BLaER1 (cell line): Measurements from ENCODE around the gene FOXO3.

Experiments used
- H3K27ac ChIP-seq: shearing (Covaris generic); formaldehyde crosslinking; 2 replicates; pipeline ENCODE4 v1.8.1; 2022
- H3K27me3 ChIP-seq: shearing (Covaris generic); formaldehyde crosslinking; 2 replicates; pipeline ENCODE4 v1.8.1; 2022
- H3K36me3 ChIP-seq: shearing (Covaris generic); formaldehyde crosslinking; 2 replicates; pipeline ENCODE4 v1.8.1; 2022
- H3K4me1 ChIP-seq: shearing (Covaris generic); formaldehyde crosslinking; 2 replicates; pipeline ENCODE4 v1.8.1; 2022
- H3K4me2 ChIP-seq: shearing (Covaris generic); formaldehyde crosslinking; 2 replicates; pipeline ENCODE4 v1.8.1; 2022
- H3K4me3 ChIP-seq: shearing (Covaris generic); formaldehyde crosslinking; 2 replicates; pipeline ENCODE4 v1.8.1; 2022
- H3K9ac ChIP-seq: shearing (Covaris generic); formaldehyde crosslinking; 2 replicates; pipeline ENCODE4 v1.8.1; 2022
- H3K9me3 ChIP-seq: shearing (Covaris generic); formaldehyde crosslinking; 2 replicates; pipeline ENCODE4 v1.8.1; 2022
- H4K20me1 ChIP-seq: shearing (Covaris generic); formaldehyde crosslinking; 2 replicates; pipeline ENCODE4 v1.8.1; 2022
- Cebpa-rat ChIP-seq: shearing (Covaris generic); IDR thresholded peaks from 2 replicates; pipeline ENCODE4 v1.8.1; 2022

FOXO3 gene

DNA sequence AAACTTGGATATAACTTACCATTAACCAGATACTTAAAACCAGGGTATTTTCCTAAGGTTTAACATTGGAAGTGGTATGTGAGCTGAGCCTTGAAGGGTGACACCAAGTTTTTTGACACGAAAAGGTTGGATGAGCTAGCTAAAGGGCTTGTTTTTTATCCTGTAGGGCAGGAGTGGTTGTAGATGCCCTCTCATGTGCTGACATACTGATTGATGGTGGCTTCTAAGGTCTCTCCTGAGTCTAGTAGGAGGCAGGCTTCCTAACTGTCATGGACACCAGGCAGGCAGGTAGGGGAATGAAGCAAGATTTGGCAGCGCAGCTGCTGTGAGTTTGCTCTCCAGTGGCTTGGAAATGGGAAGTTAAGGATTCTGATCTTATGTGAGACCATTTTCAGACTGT, 66.1 kb downstream of the FOXO3 start:
- TF ChIP-seq Cebpa-rat, result no peak
- H3K4me3 ChIP-seq, result no peak overlapping the region
- peaks cover 99% of the 10 kb centered on the region for H4K20me1 ChIP-seq
- H3K27me3 ChIP-seq, result no peaks in the 10 kb centered on the region
- H3K9me3 ChIP-seq, result no peaks in the 10 kb centered on the region
- H3K9ac ChIP-seq, result no peak overlapping the region
- no peak overlapping the region for H3K27ac ChIP-seq
- H3K4me1 ChIP-seq, result peaks cover 9% of the 10 kb centered on the region
- no peaks in the 10 kb centered on the region for H3K36me3 ChIP-seq
- no peak overlapping the region for H3K4me2 ChIP-seq

DNA sequence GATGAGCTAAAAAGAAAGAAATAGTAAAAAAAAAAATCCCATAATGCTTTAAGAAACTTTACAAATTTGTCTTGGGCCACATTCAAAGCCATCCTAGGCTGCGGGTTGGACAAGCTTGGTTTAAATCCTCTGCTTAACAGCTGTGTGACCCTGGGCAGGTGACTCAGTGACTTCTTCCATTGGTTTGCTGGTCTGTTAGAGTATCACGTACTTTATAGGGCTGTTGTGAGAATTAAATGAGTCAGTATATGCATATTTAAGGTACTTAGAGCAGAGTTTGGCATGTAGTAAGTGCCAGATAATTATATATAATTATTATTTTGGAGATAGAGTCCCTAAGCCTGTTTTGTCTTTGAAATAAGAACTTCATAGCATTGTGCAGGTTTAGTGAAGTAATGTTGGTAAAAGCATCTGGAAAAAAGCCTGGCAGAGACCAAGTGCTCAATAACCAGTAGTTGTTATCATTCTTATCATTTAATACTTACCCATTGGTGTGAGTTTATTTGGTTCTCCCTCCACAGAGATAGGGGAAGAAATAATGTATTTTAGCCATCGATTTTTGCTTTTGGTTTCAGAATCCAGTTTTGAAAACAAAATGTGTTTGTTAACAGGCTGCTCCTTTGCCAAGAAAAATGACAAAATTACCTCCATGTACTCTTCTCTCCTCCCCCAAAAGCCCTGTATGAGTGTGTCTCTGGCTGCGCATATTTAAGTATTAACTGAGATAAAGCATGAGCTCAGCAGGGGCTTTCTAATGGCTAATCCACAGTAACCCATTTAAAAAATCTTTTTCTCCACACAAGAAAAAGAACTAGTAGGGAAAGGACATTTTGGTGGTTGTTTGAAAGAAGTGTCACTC, 67.2 kb downstream of the FOXO3 start:
- Histone ChIP-seq H3K27me3 (no peaks in the 10 kb centered on the region), H3K4me1 (no peaks in the 10 kb centered on the region), H3K4me2 (no peak overlapping the region), H3K27ac (no peak overlapping the region), H3K36me3 (no peaks in the 10 kb centered on the region), H3K9ac (no peak overlapping the region), H4K20me1 (peaks cover 99% of the 10 kb centered on the region), H3K9me3 (no peaks in the 10 kb centered on the region), H3K4me3 (no peak overlapping the region)
- TF ChIP-seq Cebpa-rat, result no peak

DNA sequence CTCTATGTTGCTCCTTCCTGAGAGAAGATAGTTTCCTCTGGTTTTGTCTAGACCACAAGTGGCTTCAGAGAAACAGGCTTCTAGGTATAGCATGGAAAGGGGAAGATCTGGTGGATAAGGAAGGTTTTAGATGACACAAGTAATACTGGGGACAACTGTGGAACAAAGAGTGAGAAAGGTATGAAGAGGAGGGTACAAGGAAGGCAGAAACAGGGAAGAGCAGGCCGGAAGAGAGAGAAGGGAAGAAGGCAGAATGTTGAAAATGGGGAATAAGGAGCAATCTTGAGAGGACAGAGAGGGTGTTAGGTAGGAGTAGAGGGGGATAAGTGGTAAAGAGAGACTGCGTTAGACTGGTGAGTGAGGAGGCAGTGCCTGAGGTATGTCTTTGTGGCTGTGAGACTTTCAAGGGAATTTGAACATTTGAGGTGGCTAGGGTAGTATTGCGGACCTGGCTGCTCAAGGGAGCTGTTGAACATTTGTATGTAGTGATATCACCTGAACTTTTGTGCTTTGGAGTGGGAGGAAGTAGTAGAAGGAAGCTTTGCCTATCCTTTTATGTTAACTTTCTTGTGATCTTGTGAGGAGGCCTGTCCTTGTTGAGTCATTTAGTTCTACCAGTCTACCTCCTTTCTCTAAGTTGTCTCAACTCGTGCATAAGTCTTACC, 69.5 kb downstream of the FOXO3 start:
- no peak overlapping the region for H3K27ac ChIP-seq
- H3K36me3 ChIP-seq, result no peaks in the 10 kb centered on the region
- H3K4me1 ChIP-seq, result no peaks in the 10 kb centered on the region
- no peak overlapping the region for H3K4me3 ChIP-seq
- no peaks in the 10 kb centered on the region for H3K27me3 ChIP-seq
- no peak overlapping the region for H3K9ac ChIP-seq
- H3K4me2 ChIP-seq, result no peak overlapping the region
- TF ChIP-seq Cebpa-rat, result no peak
- no peaks in the 10 kb centered on the region for H3K9me3 ChIP-seq
- H4K20me1 ChIP-seq, result peaks cover 98% of the 10 kb centered on the region

DNA sequence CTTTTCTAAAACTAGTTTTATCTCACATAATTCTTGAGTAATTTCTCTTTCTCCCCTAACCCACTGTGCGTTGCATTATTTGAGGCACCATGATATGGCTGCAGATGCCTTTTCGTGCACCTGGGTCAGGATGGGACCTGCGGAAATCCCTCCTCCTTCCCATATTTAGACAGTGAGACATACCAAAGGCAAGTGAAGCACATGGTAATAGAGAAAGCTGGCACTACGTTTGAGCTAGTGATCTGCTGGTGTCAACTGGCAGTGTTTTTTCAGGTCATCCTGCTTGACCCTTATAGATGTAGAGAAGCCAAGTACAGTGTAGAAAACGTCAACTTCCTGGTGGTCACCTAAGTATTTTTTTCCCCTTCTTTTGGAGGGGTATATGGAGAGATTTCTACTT, 71.7 kb downstream of the FOXO3 start:
- Histone ChIP-seq H4K20me1 (peaks cover 98% of the 10 kb centered on the region), H3K9me3 (no peaks in the 10 kb centered on the region), H3K4me2 (no peak overlapping the region), H3K4me1 (no peaks in the 10 kb centered on the region), H3K27ac (no peak overlapping the region), H3K36me3 (no peaks in the 10 kb centered on the region), H3K27me3 (no peaks in the 10 kb centered on the region), H3K4me3 (no peak overlapping the region), H3K9ac (no peak overlapping the region)
- no peak for TF ChIP-seq Cebpa-rat

DNA sequence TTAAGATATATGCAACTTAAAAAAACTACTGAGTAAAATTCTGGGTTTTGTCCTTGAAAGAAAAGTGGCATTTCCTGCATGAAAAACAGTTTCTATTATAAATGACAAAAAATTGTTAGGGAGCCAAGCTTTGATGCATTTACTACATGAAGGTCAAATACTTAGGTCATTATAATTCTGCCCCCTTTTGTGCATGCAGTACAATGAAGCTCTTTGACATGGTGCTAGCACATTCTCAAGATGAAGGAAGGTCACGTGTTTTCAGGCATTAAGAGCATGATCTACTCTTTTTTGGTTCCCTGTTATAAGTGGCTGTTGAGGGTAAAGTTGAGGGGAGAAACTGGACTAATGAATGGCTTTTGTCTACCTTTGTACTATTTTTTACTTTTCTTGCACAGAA, 72.7 kb downstream of the FOXO3 start:
- Histone ChIP-seq H3K4me3 (no peak overlapping the region), H3K27ac (no peak overlapping the region), H3K4me1 (no peaks in the 10 kb centered on the region), H3K9me3 (no peaks in the 10 kb centered on the region), H4K20me1 (peaks cover 98% of the 10 kb centered on the region), H3K27me3 (no peaks in the 10 kb centered on the region), H3K36me3 (no peaks in the 10 kb centered on the region), H3K4me2 (no peak overlapping the region), H3K9ac (no peak overlapping the region)
- TF ChIP-seq Cebpa-rat, result no peak

DNA sequence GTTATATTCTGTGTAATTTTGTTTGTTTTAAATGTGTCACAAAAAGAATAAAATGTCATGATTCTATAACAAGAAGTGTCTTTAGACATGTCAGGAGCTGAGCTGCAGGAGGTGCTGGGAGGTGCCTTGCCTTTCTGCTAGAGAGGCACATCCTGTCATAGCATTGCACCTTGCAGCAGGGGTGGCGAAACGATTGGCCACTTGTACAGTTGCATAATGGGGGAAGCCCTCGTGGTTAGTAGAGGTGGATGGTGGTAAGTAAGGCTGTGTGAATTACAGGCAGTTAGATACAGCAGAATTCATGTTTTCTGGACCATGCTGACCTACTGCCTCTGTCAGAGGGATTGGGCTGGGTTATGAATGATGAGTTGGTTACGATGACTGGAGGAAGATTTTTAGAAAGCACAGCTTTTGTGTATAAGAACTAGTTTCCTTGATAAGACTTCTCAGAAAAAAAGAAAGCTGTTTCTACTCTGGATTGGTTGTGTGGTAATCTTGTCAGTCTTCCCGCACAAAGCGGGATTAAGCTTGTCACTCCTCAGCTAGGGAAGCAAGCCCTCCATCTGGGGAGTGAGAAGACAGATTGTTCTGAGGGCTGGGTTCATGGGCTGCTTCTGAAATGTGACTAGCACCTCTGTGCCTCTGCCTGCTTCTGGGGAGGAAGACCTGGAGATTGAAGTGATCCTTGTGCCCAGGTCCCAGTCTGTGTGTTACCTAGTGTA, 74.9 kb downstream of the FOXO3 start:
- no peak overlapping the region for H3K27ac ChIP-seq
- no peaks in the 10 kb centered on the region for H3K27me3 ChIP-seq
- no peaks in the 10 kb centered on the region for H3K4me1 ChIP-seq
- no peaks in the 10 kb centered on the region for H3K36me3 ChIP-seq
- H4K20me1 ChIP-seq, result peaks cover 98% of the 10 kb centered on the region
- H3K9ac ChIP-seq, result no peak overlapping the region
- TF ChIP-seq Cebpa-rat, result no peak
- no peak overlapping the region for H3K4me2 ChIP-seq
- no peaks in the 10 kb centered on the region for H3K9me3 ChIP-seq
- no peak overlapping the region for H3K4me3 ChIP-seq

DNA sequence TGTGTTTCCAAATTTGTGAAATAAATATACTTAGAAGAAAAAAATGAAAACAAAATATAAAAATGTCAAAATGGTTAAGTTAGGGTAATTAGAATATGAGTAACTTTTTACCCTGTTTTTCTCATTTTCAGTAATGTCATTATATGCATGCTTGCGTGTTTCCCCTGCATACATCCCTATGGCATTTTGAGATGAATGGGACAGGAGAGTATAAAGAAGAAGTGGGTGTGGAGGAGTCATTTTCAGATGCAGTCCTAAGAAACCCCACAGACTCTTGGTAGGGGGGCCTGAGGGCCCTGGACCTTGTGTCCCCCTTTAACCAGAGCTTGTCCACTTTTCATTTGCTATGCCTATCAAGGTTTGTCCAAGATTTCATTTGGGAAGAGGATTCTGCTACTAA, 77.2 kb downstream of the FOXO3 start:
- Histone ChIP-seq H4K20me1 (peaks cover 97% of the 10 kb centered on the region), H3K4me1 (no peaks in the 10 kb centered on the region), H3K4me3 (no peak overlapping the region), H3K9me3 (no peaks in the 10 kb centered on the region), H3K27me3 (no peaks in the 10 kb centered on the region), H3K4me2 (no peak overlapping the region), H3K9ac (no peak overlapping the region), H3K36me3 (no peaks in the 10 kb centered on the region), H3K27ac (no peak overlapping the region)
- no peak for TF ChIP-seq Cebpa-rat

DNA sequence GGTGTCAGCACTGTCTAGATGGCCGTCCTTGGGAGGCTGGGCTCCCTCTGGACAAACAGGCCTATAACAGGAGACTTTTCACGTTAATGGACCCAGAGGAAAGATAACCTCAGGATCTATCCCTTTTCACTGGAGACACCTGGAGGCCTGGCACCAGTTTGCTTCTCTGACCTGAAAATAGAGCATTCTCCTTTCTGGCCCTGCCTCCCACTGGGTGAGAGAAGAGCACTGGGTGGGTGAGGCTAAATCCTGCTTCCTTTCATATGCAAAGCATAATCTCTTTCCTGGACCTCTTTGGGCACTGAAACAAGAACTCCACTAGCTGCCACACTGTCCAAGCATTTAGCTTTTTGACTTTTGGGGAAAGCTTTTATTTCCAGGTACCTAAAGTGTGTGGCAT, 78.3 kb downstream of the FOXO3 start:
- Histone ChIP-seq H3K9me3 (no peaks in the 10 kb centered on the region), H3K36me3 (no peaks in the 10 kb centered on the region), H3K27me3 (no peaks in the 10 kb centered on the region), H3K4me2 (no peak overlapping the region), H3K9ac (no peak overlapping the region), H4K20me1 (peaks cover 97% of the 10 kb centered on the region), H3K27ac (no peak overlapping the region), H3K4me1 (no peaks in the 10 kb centered on the region), H3K4me3 (no peak overlapping the region)
- no peak for TF ChIP-seq Cebpa-rat

DNA sequence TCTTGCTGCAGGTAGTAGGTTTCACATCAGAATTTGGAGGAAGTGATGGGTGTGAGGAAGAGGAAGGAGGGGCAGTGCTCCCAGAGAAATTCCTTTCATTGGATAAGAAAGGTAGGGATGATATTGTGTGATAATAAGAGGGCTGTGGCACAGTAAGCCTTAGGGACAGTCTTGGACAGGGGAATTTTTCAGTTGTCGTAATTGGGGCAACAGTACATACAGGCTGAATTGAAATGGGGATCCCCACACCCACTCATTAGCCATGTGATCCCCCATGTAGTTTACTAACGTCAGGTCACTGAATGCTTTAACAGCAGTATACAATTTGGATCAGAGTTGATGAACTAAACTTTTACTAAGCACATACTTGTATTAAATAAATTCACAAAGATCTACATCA, 79.4 kb downstream of the FOXO3 start:
- H3K4me2 ChIP-seq, result no peak overlapping the region
- no peak overlapping the region for H3K4me3 ChIP-seq
- H3K9me3 ChIP-seq, result no peaks in the 10 kb centered on the region
- no peaks in the 10 kb centered on the region for H3K27me3 ChIP-seq
- H4K20me1 ChIP-seq, result peaks cover 98% of the 10 kb centered on the region
- H3K4me1 ChIP-seq, result no peaks in the 10 kb centered on the region
- H3K9ac ChIP-seq, result no peak overlapping the region
- no peaks in the 10 kb centered on the region for H3K36me3 ChIP-seq
- no peak overlapping the region for H3K27ac ChIP-seq
- TF ChIP-seq Cebpa-rat, result no peak

DNA sequence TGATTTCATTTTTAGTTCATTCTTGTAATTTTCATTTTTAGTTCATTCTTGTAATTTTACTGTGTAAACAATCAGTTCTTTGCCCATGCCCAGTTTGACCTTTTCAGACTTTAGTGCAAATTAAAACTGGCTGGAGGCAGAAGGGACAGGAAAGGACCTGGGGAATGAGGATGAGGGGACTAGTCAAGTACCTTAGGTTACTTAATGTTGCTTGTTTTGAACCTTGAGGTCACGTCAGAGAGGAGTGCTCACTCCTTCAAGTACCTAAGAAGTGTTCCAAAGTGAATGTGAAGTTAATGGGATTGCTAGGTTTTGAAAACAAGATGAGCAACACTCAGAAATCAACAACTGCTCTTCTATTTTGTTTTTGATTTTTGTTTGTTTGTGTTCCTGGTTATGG, 82.5 kb downstream of the FOXO3 start:
- H3K36me3 ChIP-seq, result peaks cover 9% of the 10 kb centered on the region; the same call in 1 of the 2 replicates
- no peak overlapping the region for H3K9ac ChIP-seq
- H3K4me1 ChIP-seq, result no peaks in the 10 kb centered on the region
- H3K27me3 ChIP-seq, result no peaks in the 10 kb centered on the region
- H3K4me3 ChIP-seq, result no peak overlapping the region
- no peaks in the 10 kb centered on the region for H3K9me3 ChIP-seq
- no peak for TF ChIP-seq Cebpa-rat
- no peak overlapping the region for H3K4me2 ChIP-seq
- no peak overlapping the region for H3K27ac ChIP-seq
- H4K20me1 ChIP-seq, result peaks cover 98% of the 10 kb centered on the region
